Aorta (tissue), 5 donors: ENCODE data around the gene UBASH3B. TPM values are rescaled to one million over a fixed set of nuclear protein-coding genes. Genes with fewer than 3 reads are reported as not detected.

Experiments
- ATAC-seq: fragments of 200-7000 bp; cut with Tn5 transposase; one replicate; pipeline ENCODE4 v1.9.1; 2022; ENCODE audit warnings: moderate library complexity; ENCODE audit not compliant: low FRiP score
- DNase-seq, 2 donors: peaks; one replicate each; pipeline ENCODE4 v3.0.0-alpha.2; 2020
- H3K27ac ChIP-seq, 2 donors: one replicate each; pipeline ENCODE4 v1.5.1; 2013; ENCODE audit warnings: low read length in 2 of 2, mild to moderate bottlenecking in 2 of 2, moderate library complexity in 2 of 2, control low read depth in 1 of 2, inconsistent platforms in 1 of 2, low read depth in 1 of 2
- H3K27me3 ChIP-seq, 2 donors: one replicate each; pipeline ENCODE4 v1.6.1; 2013; ENCODE audit warnings: control low read depth in 1 of 2, low read length in 1 of 2, mild to moderate bottlenecking in 1 of 2, moderate library complexity in 1 of 2; ENCODE audit not compliant: insufficient read depth in 2 of 2, control insufficient read depth in 1 of 2
- H3K36me3 ChIP-seq, 2 donors: one replicate each; pipeline ENCODE4 v1.6.1; 2013; ENCODE audit warnings: control low read depth in 1 of 2, low read length in 1 of 2, mild to moderate bottlenecking in 1 of 2; ENCODE audit not compliant: insufficient read depth in 2 of 2, control insufficient read depth in 1 of 2
- H3K4me1 ChIP-seq, 2 donors: one replicate each; pipeline ENCODE4 v1.6.1; 2013; ENCODE audit warnings: low read length in 2 of 2, control low read depth in 1 of 2, mild to moderate bottlenecking in 1 of 2, moderate library complexity in 1 of 2; ENCODE audit not compliant: insufficient read depth in 2 of 2, control insufficient read depth in 1 of 2
- H3K4me3 ChIP-seq, 2 donors: one replicate each; pipeline ENCODE4 v1.5.1; 2013; ENCODE audit warnings: low read length in 2 of 2, control low read depth in 1 of 2, mild to moderate bottlenecking in 1 of 2
- H3K9me3 ChIP-seq: one replicate; pipeline ENCODE4 v1.6.1; 2013; ENCODE audit warnings: mild to moderate bottlenecking, low read length; ENCODE audit not compliant: control insufficient read depth
- WGBS, 2 donors: extraction: QIAGEN DNeasy Blood & Tissue Kit; methylation state at CpG; one replicate each; pipeline ENCODE4 v1.1.7; 2013; 5-methylcytosine and 5-hydroxymethylcytosine counted together
- intact Hi-C, 2 donors: fragments of 100-400 bp; cut with DNase I; formaldehyde crosslinking; loops; one replicate each; pipeline versions ENCODE4 v1.14.2 to v1.15.0; 2022
- polyA plus RNA-seq, 2 donors: library from polyadenylated mRNA; stranded (reverse); fragments of 200-250 nt; gene quantifications; one replicate each; pipeline ENCODE4 v1.2.3, GENCODE V29; 2013
- total RNA-seq, 2 donors: library from RNA; stranded (reverse); fragmentation: NEBNext Ultra II Directional; extraction: Animal tissue kit (Norgen Biotek cat#: 25700); gene quantifications; one replicate each; pipeline ENCODE4 v1.2.1, GENCODE V29; 2021
- donor health status: healthy with polysubstance abuse.
- donor health status: Bipolar disorder and iron deficiency.
- donor health status: DM: no; HTN: no; CAD: no.
- donor health status: DM: no; HTN: no; CAD: no.
- donor health status: DM: yes; HTN: yes; CAD: no.

UBASH3B gene
- total and polyA plus RNA-seq, 4 donors = 0.28 to 15.1 (median 6.0) TPM

- WGBS, 2 donors = 0 to 1% methylated on average over 36 to 66 of the region's 66 CpGs
- H3K4me1 ChIP-seq = no peaks in the 10 kb centered on the region
- intact Hi-C loops = no loop called here
- no peaks in the 10 kb centered on the region for H3K36me3 ChIP-seq
- no peaks in the 10 kb centered on the region for H3K9me3 ChIP-seq
- peak; percentile 62 to 89 for DNase-seq
- peak overlapping the region; percentile 41 to 67 for H3K4me3 ChIP-seq
- H3K27ac ChIP-seq = peak overlapping the region in 1 of 2 donors; percentile 54
- H3K27me3 ChIP-seq = no peaks in the 10 kb centered on the region
- ATAC-seq = peak; percentile 82
These were observed 630 bp downstream of the UBASH3B start for GRCh38 chr11:122656073-122656630.

- Histone ChIP-seq H3K36me3 (no peaks in the 10 kb centered on the region), H3K4me3 (peak overlapping the region; percentile 41 to 67), H3K27ac (no peak overlapping the region), H3K4me1 (no peaks in the 10 kb centered on the region), H3K27me3 (no peaks in the 10 kb centered on the region), H3K9me3 (no peaks in the 10 kb centered on the region)
- peak; percentile 33 for ATAC-seq
- WGBS, 2 donors = 1% methylated on average over 25 of the region's 25 CpGs
- peak; percentile 61 to 79 for DNase-seq
- intact Hi-C loops = no loop called here
These were observed 1.1 kb downstream of the UBASH3B start for GRCh38 chr11:122656631-122657101.

- H3K9me3 ChIP-seq = no peaks in the 10 kb centered on the region
- no peaks in the 10 kb centered on the region for H3K36me3 ChIP-seq
- ATAC-seq = no peak
- intact Hi-C loops = no loop called here
- no peak overlapping the region for H3K4me3 ChIP-seq
- no peaks in the 10 kb centered on the region for H3K4me1 ChIP-seq
- no peak for DNase-seq
- H3K27ac ChIP-seq = no peak overlapping the region
- H3K27me3 ChIP-seq = no peaks in the 10 kb centered on the region
- 96 to 97% methylated on average over 11 of the region's 11 CpGs for WGBS, 2 donors
These were observed 4.4 kb downstream of the UBASH3B start for GRCh38 chr11:122659676-122660554.

- Histone ChIP-seq H3K36me3 (no peaks in the 10 kb centered on the region), H3K27me3 (no peaks in the 10 kb centered on the region), H3K4me3 (no peak overlapping the region), H3K27ac (no peak overlapping the region), H3K9me3 (no peaks in the 10 kb centered on the region), H3K4me1 (no peaks in the 10 kb centered on the region)
- no peak for DNase-seq
- intact Hi-C loops = no loop called here
- ATAC-seq = no peak
- 80 to 84% methylated on average over 7 of the region's 7 CpGs for WGBS, 2 donors
These were observed 5.8 kb downstream of the UBASH3B start for GRCh38 chr11:122661182-122661945.

- intact Hi-C loops = no loop called here
These were observed 7.7 kb downstream of the UBASH3B start for GRCh38 chr11:122663056-122663740.

GRCh38 chr11:122663764-122664163, 8.2 kb downstream of the UBASH3B start:
- intact Hi-C loops = no loop called here
- Histone ChIP-seq H3K27me3 (no peaks in the 10 kb centered on the region), H3K9me3 (no peaks in the 10 kb centered on the region), H3K4me3 (no peak overlapping the region), H3K27ac (no peak overlapping the region), H3K36me3 (no peaks in the 10 kb centered on the region), H3K4me1 (no peaks in the 10 kb centered on the region)
- ATAC-seq = no peak
- 68 to 84% methylated on average over 4 of the region's 4 CpGs for WGBS, 2 donors
- DNase-seq = peak in 1 of 2 donors; percentile 20

More at GRCh38 chr11:122663056-122663740, 7.7 kb downstream of the UBASH3B start:
- H3K9me3 ChIP-seq = no peaks in the 10 kb centered on the region
- peak in 1 of 2 donors; percentile 7 for DNase-seq
- no peaks in the 10 kb centered on the region for H3K36me3 ChIP-seq
- H3K27ac ChIP-seq = no peak overlapping the region
- ATAC-seq = no peak
- 86 to 90% methylated on average over 13 of the region's 13 CpGs for WGBS, 2 donors
- H3K4me1 ChIP-seq = no peaks in the 10 kb centered on the region
- no peak overlapping the region for H3K4me3 ChIP-seq
- H3K27me3 ChIP-seq = no peaks in the 10 kb centered on the region

GRCh38 chr11:122664188-122664587, 8.7 kb downstream of the UBASH3B start:
- H3K27me3 ChIP-seq = no peaks in the 10 kb centered on the region
- ATAC-seq (no peak), DNase-seq (peak in 1 of 2 donors; percentile 9)
- intact Hi-C loops = no loop called here
- peaks cover 2% of the 10 kb centered on the region for H3K9me3 ChIP-seq
- no peak overlapping the region for H3K4me3 ChIP-seq
- no peaks in the 10 kb centered on the region for H3K4me1 ChIP-seq
- H3K27ac ChIP-seq = no peak overlapping the region
- H3K36me3 ChIP-seq = no peaks in the 10 kb centered on the region
- 93 to 100% methylated on average over 1 of the region's 1 CpG for WGBS, 2 donors

- 49 to 65% methylated on average over 10 of the region's 10 CpGs for WGBS, 2 donors
- ATAC-seq (no peak), DNase-seq (no peak)
- Histone ChIP-seq H3K36me3 (no peaks in the 10 kb centered on the region), H3K4me1 (no peaks in the 10 kb centered on the region), H3K27ac (no peak overlapping the region), H3K4me3 (no peak overlapping the region), H3K27me3 (no peaks in the 10 kb centered on the region), H3K9me3 (peaks cover 3% of the 10 kb centered on the region)
- intact Hi-C loops = no loop called here
These were observed 10.3 kb downstream of the UBASH3B start for GRCh38 chr11:122665861-122666260.
